HL-60 (cell line): ENCODE results near the gene ONECUT1.

Experiments
- CTCF ChIP-seq: IDR thresholded peaks from one replicate; pipeline ENCODE4 v1.5.1; 2011; ENCODE audit warnings: low read length, control low read depth, inconsistent platforms; ENCODE audit not compliant: insufficient read depth
- POLR2AphosphoS5 ChIP-seq: IDR thresholded peaks from 2 replicates; pipeline ENCODE4 v1.6.1; 2012; ENCODE audit warnings: low read depth

DNA sequence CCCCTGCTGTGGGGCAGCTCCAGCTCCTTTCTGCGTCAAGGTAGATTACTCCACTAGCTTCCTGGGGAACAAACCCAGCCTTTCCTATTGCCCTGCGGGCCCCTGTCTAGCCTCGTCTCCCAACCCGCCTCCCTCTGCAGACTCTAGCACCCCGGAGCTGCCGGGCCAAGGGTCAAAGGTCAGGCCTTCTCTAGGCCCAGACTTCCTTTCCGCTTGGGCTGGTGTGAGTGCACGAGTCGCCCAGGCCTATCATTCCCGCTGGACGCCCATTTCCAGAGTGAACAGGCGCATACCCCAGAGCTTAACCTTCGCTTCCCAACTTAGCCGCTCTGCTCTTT, 11.6 kb upstream of the ONECUT1 start:
- TF ChIP-seq CTCF, result no peak
- TF ChIP-seq POLR2AphosphoS5, result no peak
